ENCODE results near the gene CIDEB. TPM values are rescaled to one million over a fixed set of nuclear protein-coding genes. Genes with fewer than 3 reads are reported as not detected.

CIDEB gene
- total and polyA plus RNA-seq, 2 of the 8 experiments (the other 6 are each of a cell fraction or from before 2014, with no cell fraction given): 0.11 TPM; not detected in 1

DNA sequence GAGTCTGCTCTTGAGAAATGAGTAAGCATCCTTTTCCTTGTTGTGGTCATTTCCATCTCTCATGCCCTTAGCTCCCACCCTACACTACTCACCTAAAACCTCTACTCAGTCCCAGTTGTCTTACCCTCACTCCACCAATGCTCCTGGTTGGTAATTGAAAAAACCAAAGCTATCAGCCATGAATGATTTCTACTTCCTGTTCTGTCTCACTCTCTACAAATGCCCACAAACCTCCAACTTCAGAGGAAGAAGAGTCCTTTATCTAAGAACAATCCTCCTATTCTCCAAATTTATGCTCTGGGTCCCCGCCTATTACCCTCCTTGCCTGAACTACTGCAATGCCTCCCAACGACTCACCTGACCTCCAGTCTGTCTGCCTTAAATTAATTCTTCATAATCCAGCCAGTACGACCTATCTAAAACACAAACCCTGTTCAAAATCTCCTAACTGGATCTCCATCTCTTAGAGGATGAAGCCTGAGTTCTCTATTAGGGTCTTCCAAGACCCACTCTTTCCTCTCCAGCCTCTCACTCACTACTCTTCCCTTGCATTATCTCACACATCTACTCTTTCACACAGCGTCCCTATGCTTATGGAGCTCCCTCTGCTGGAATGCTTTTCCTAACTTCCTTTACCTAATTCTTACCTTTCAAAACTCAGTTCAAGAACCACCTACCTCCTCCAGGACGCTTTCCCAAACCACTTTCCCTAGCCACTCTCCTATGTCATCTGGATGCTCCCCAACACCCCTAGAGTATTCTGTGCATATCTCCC, 10.4 kb downstream of the CIDEB start:
- peaks cover 0 to 7% (median 4%) of the 10 kb centered on the region in 4 experiments; a peak in 5 of 7 replicates for H3K4me1 ChIP-seq (replicated peaks in 1 of 4; ENCODE audit: control insufficient read depth in 3 of 4, insufficient read depth in 4 of 4, low read length in 3 of 4)
- FAIRE-seq: no peak
- H3K56ac ChIP-seq (replicated peaks; ENCODE audit: insufficient read length, low read depth, low read length): no peak overlapping the region
- no peak overlapping the region for H2BK12ac ChIP-seq (ENCODE audit: low read depth, low read length)
- H2AFZ ChIP-seq (ENCODE audit: low read length): no peak overlapping the region
- no peak overlapping the region for H2BK15ac ChIP-seq (ENCODE audit: low read length)
- no peak overlapping the region for H2AK5ac ChIP-seq (ENCODE audit: low read depth, low read length)
- no peak overlapping the region for H2BK5ac ChIP-seq (ENCODE audit: low read depth, low read length)
- H3K23me2 ChIP-seq (ENCODE audit: low read depth, low read length): peaks cover 4% of the 10 kb centered on the region; the same call in 1 of the 2 replicates
- no peak overlapping the region for H3K4me3 ChIP-seq (ENCODE audit: extremely low read depth in 1 of 4, insufficient read depth in 2 of 4, low read depth in 3 of 4, low read length in 4 of 4)
- peaks cover 9 to 17% (median 11%) of the 10 kb centered on the region in 4 experiments; a peak in 7 of 8 replicates for H3K36me3 ChIP-seq (ENCODE audit: control insufficient read depth in 2 of 4, insufficient read depth in 4 of 4, low read length in 3 of 4)
- no peak overlapping the region for H3K18ac ChIP-seq (ENCODE audit: extremely low read depth, low read length)
- H3K79me2 ChIP-seq (ENCODE audit: control insufficient read depth in 1 of 2, insufficient read depth in 2 of 2, low read length in 2 of 2): peaks cover 4 to 13% of the 10 kb centered on the region in 2 experiments; a peak in 2 of 4 replicates
- H4K8ac ChIP-seq (ENCODE audit: extremely low read depth, insufficient read depth, low read length): no peak overlapping the region
- peaks cover 5% of the 10 kb centered on the region; the same call in 1 of the 2 replicates for H3K79me1 ChIP-seq (ENCODE audit: low read depth, low read length)
- no peak overlapping the region for H3K14ac ChIP-seq (ENCODE audit: insufficient read length)
- no peak overlapping the region for H3K23ac ChIP-seq (ENCODE audit: insufficient read length)
- 64% methylated on average over 5 of the region's 5 CpGs; no CpG with 5 or more reads in 1 of the 2 experiments for WGBS, 2 experiments (ENCODE audit: extremely low coverage in 1 of 2, insufficient coverage in 1 of 2, insufficient read length in 1 of 2, insufficient replicate concordance in 2 of 2, low coverage in 1 of 2, low lambda C conversion rate in 2 of 2, missing lambda C conversion rate in 1 of 2)
- no peak overlapping the region for H3K4ac ChIP-seq (replicated peaks; ENCODE audit: insufficient read length, low read depth, low read length)
- POLR2A ChIA-PET (ENCODE audit: partially characterized antibody): interaction anchor here (0.6 to 6.1 kb wide), 16 partner anchors 10 to 102 kb away, joined by 3 to 50 read pairs (median 4); partner anchors contain the start of genes CHMP4A, CIDEB, GMPR2 and LTB4R
- H3K27ac ChIP-seq (ENCODE audit: low read depth, low read length): no peak overlapping the region
- H4K91ac ChIP-seq (replicated peaks; ENCODE audit: insufficient read length, low read length): no peak overlapping the region
- no peak overlapping the region; a peak in 1 of 7 replicates for H3K9ac ChIP-seq (replicated peaks in 1 of 4; ENCODE audit: extremely low read depth in 1 of 4, low read depth in 3 of 4, low read length in 3 of 4)
- no peak overlapping the region for H4K5ac ChIP-seq (ENCODE audit: insufficient read length, low read depth, low read length)
- H3K9me3 ChIP-seq (ENCODE audit: insufficient read depth in 2 of 2, low read depth in 1 of 2, low read length in 1 of 2): no peaks in the 10 kb centered on the region; a peak in 1 of 4 replicates
- TF ChIP-seq, protein P1, sequence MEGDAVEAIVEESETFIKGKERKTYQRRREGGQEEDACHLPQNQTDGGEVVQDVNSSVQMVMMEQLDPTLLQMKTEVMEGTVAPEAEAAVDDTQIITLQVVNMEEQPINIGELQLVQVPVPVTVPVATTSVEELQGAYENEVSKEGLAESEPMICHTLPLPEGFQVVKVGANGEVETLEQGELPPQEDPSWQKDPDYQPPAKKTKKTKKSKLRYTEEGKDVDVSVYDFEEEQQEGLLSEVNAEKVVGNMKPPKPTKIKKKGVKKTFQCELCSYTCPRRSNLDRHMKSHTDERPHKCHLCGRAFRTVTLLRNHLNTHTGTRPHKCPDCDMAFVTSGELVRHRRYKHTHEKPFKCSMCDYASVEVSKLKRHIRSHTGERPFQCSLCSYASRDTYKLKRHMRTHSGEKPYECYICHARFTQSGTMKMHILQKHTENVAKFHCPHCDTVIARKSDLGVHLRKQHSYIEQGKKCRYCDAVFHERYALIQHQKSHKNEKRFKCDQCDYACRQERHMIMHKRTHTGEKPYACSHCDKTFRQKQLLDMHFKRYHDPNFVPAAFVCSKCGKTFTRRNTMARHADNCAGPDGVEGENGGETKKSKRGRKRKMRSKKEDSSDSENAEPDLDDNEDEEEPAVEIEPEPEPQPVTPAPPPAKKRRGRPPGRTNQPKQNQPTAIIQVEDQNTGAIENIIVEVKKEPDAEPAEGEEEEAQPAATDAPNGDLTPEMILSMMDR (IDR thresholded peaks at IDR 0.05; ENCODE audit: control extremely low read depth in 1 of 3, insufficient read depth in 1 of 3, low read depth in 1 of 3, low read length in 3 of 3): peak in 2 of 3 experiments; percentile 61 to 68; a peak in 3 of 4 replicates
- peak; percentile 22 to 35; a peak in 2 of 4 replicates for TF ChIP-seq RAD21 (IDR thresholded peaks at IDR 0.05 in 1 of 2, conservative IDR thresholded peaks at IDR 0.05 in 1 of 2; ENCODE audit: low read depth in 2 of 2, low read length in 2 of 2)
- no peak for TF ChIP-seq ASH2L (IDR thresholded peaks at IDR 0.05; ENCODE audit: low read length)
- CTCF ChIA-PET (ENCODE audit: partially characterized antibody): interaction anchor here (0.6 to 9.0 kb wide), 34 partner anchors 11 to 1040 kb away, joined by 3 to 163 read pairs (median 5); partner anchors contain the start of genes CIDEB, GMPR2, IPO4 and KHNYN
- H2BK120ac ChIP-seq (replicated peaks; ENCODE audit: low read depth, low read length): no peak overlapping the region
- DNase-seq (ENCODE audit: low read depth in 1 of 2, low spot score in 2 of 2): no peak
- H3K27me3 ChIP-seq (replicated peaks in 1 of 4; ENCODE audit: control insufficient read depth in 3 of 4, extremely low read depth in 1 of 4, insufficient read depth in 3 of 4, low read length in 3 of 4): no peaks in the 10 kb centered on the region
- H4K20me1 ChIP-seq (replicated peaks in 1 of 2; ENCODE audit: control insufficient read depth in 1 of 2, insufficient read depth in 2 of 2, low read length in 2 of 2): peaks cover 1 to 2% of the 10 kb centered on the region in 2 experiments
- no peak overlapping the region for H3K4me2 ChIP-seq (ENCODE audit: insufficient read depth in 1 of 2, low read depth in 2 of 2, low read length in 2 of 2)
- H2BK20ac ChIP-seq (ENCODE audit: low read length): no peak overlapping the region
